GM12875 (cell line): ENCODE results near the gene PKIG.

Experiments
- H3K4me3 ChIP-seq: one replicate; pipeline ENCODE4 v1.5.1; 2011; ENCODE audit warnings: low read depth, low read length, control low read depth
- TF ChIP-seq, protein P1 (sequence below): IDR thresholded peaks from 2 replicates; pipeline ENCODE4 v1.5.1; 2011; ENCODE audit warnings: low read depth, mild to moderate bottlenecking, control low read depth, inconsistent platforms, low read length, moderate library complexity, borderline replicate concordance; ENCODE audit not compliant: insufficient read depth

PKIG gene

DNA sequence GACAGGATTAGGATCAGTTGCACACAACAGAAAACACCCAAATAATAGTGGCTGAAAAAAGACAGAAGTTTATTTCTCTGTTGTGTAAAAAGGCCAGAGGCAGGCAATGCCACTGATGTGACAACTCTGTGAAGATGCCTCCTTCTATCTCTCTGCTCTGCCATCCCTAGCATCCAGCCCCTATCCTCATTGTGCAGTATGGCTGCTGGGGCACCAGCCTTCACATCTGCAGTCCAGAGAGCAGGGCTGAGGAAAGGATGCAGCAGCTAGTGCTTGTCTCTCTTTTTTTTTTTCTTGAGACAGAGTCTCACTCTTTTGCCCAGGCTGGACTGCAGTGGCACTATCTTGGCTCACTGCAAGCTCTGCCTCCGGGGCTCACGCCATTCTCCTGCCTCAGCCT is 75.5 kb downstream of the PKIG start:
- TF ChIP-seq, protein P1, sequence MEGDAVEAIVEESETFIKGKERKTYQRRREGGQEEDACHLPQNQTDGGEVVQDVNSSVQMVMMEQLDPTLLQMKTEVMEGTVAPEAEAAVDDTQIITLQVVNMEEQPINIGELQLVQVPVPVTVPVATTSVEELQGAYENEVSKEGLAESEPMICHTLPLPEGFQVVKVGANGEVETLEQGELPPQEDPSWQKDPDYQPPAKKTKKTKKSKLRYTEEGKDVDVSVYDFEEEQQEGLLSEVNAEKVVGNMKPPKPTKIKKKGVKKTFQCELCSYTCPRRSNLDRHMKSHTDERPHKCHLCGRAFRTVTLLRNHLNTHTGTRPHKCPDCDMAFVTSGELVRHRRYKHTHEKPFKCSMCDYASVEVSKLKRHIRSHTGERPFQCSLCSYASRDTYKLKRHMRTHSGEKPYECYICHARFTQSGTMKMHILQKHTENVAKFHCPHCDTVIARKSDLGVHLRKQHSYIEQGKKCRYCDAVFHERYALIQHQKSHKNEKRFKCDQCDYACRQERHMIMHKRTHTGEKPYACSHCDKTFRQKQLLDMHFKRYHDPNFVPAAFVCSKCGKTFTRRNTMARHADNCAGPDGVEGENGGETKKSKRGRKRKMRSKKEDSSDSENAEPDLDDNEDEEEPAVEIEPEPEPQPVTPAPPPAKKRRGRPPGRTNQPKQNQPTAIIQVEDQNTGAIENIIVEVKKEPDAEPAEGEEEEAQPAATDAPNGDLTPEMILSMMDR: no peak

DNA sequence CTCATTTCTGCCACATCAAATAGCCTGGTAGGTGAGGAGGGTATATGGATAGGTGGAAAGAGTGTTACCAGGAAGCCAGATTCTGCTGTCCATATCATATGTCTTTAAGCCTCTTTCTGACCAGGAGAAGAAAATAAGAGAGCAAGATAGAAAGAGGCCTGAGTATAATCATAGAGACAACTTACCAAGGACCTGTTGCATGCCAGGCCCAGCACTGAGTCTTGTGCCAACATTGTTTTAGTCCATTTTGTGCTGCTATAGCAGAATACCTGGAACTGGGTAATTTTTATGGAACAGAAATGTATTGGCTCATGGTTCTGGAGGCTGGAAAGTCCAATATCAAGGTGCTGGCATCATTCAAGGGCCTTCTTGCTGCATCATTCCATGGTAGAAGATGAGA is 76.4 kb downstream of the PKIG start:
- TF ChIP-seq, protein P1: no peak
- H3K4me3 ChIP-seq: no peak overlapping the region

More for the DNA sequence above, 75.5 kb downstream of the PKIG start:
- no peak overlapping the region for H3K4me3 ChIP-seq

DNA sequence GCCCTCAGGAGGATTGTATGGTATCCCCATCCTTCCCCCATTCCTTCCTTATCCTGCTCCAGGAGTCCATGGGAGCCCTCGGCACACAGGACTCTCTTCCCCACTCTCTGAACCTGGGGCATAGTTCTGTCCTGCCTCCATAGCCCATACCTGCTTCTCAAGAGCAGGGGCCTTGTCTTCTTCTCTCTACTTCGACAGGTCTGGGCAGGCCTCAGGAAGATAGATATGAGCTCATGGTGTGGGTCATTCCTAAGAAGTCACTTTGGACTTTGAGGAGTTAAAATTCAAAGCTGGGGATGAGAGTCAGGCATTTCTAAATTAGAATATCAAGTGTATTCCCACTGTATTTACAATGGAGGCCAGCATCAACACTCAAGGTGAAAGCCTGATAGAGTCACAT is 77.6 kb downstream of the PKIG start:
- TF ChIP-seq, protein P1: no peak
- H3K4me3 ChIP-seq: no peak overlapping the region

DNA sequence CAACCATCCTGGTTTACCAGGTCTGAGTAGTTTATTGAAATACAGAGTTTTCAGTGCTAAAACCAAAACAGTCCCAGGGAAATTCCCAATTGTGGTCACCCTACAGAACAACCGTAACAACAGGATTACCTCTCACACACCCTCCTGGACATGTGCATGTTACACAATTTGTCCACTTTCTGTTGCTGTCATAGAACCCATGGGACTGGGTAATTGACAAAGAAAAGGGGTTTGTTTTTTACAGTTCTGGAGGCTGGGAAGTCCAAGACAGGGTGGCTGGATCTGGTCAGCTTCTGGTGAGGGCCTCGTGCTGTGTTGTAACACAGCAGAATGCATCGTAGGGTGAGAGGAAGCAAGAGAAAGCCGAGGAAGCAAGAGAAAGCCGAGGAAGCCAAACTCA is 78.2 kb downstream of the PKIG start:
- no peak overlapping the region for H3K4me3 ChIP-seq
- TF ChIP-seq, protein P1: no peak

DNA sequence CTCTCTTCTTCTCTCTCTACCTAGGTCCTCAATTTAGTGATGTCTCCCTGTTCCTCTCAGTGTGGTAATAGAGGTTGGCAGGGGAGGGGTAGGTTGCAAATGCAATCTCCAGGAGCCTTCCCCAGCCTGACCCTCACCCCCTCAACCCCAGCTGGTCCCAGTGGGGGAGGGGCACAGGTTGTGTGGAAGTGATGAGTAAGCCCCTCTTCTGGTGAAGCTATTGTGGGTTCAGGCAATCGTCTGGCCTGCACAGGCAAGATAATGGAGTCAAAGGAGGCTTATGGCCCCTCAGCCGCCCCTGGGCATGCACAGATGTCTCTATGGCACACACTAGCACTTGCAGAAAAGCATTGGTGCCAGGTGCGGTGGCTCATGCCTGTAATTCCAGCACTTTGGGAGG is 79.9 kb downstream of the PKIG start:
- no peak overlapping the region for H3K4me3 ChIP-seq
- TF ChIP-seq, protein P1: no peak

DNA sequence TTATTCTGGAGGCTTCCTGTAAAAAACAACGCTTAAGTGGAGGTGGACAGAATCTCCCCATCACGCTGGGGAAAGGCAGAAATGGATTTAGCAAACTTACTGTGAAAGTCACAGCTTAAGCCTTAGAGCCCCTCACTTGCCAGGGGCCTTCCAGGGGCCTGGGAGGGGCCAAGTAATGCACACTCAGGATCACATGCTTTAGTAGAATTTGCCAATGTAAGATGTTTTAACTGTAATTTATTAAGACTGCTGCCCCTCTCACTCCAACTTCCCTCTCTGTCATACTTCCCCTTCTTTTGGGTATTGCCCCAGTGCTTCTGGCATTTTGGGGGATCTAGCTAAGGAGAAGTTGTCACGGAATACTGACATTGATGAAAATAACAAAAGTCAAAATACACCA is 81.8 kb downstream of the PKIG start:
- no peak overlapping the region for H3K4me3 ChIP-seq

DNA sequence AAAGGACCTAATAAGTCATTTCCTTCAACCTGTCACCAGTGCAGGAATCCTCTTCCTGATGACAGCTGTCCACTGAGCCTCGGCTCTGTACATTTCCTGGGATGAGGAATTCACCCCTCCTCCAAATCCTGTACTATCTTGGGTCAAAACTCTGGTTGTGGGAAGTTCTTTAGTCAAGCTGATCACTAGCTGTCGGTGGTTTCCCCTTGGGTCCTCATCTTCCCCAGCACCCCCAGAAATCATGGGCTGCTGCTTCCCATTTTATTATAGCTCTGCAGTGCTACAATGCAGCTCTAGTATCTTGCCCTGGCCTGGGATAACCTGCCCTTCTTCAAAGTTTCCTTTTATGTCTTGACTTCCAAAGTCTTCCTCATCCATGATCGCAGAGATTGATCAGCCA is 83.7 kb downstream of the PKIG start:
- H3K4me3 ChIP-seq: no peak overlapping the region
- TF ChIP-seq, protein P1: no peak

More for the DNA sequence above, 81.8 kb downstream of the PKIG start:
- TF ChIP-seq, protein P1: no peak
